PC-3 (cell line): Measurements from ENCODE around the gene SAMD8.

Source experiments
- CTCF ChIP-seq: fragments of 300-600 bp; sonication (generic); conservative IDR thresholded peaks from 2 replicates; pipeline ENCODE4 v1.5.1; 2017; ENCODE audit warnings: antibody characterized with exemption, low read depth, mild to moderate bottlenecking, low read length
- EZH2 ChIP-seq: fragments of 300-600 bp; sonication (generic); IDR thresholded peaks from one replicate; pipeline ENCODE4 v1.6.1; 2017; ENCODE audit warnings: antibody characterized with exemption, mild to moderate bottlenecking, low read length; ENCODE audit not compliant: unreplicated experiment

- TF ChIP-seq CTCF (no peak), EZH2 (no peak)
Measured at GRCh38 chr10:75166623-75166972, 55.1 kb downstream of the SAMD8 start.
